ENCODE measurements around the gene ADAMTS6.

The ADAMTS6 gene

GRCh38 chr5:65152131-65152530, 329.6 kb downstream of the ADAMTS6 start:
- TF ChIP-seq TAF1 (IDR thresholded peaks at IDR 0.05; ENCODE audit: borderline replicate concordance, insufficient read depth, low read length), result no peak
- no peak for TF ChIP-seq FOXP2 (optimal IDR thresholded peaks at IDR 0.05; ENCODE audit: borderline replicate concordance, extremely low read depth, extremely low read length, insufficient read depth)
- no peak for TF ChIP-seq REST (IDR thresholded peaks at IDR 0.05; ENCODE audit: insufficient read depth in 1 of 2, low read depth in 2 of 2, low read length in 2 of 2)
- no peak for TF ChIP-seq SIN3A (IDR thresholded peaks at IDR 0.05; ENCODE audit: borderline replicate concordance, insufficient read depth, low read length)
- no peak for TF ChIP-seq POLR2AphosphoS5 (IDR thresholded peaks at IDR 0.05; ENCODE audit: low read depth, low read length)

- TF ChIP-seq POLR2AphosphoS5 (IDR thresholded peaks at IDR 0.05; ENCODE audit: low read depth, low read length), result no peak
- no peak for TF ChIP-seq TAF1 (IDR thresholded peaks at IDR 0.05; ENCODE audit: borderline replicate concordance, insufficient read depth, low read length)
- TF ChIP-seq FOXP2 (optimal IDR thresholded peaks at IDR 0.05; ENCODE audit: borderline replicate concordance, extremely low read depth, extremely low read length, insufficient read depth), result no peak
- TF ChIP-seq REST (IDR thresholded peaks at IDR 0.05; ENCODE audit: insufficient read depth in 1 of 2, low read depth in 2 of 2, low read length in 2 of 2), result no peak
- no peak for TF ChIP-seq SIN3A (IDR thresholded peaks at IDR 0.05; ENCODE audit: borderline replicate concordance, insufficient read depth, low read length)
These were observed 330.1 kb downstream of the ADAMTS6 start for GRCh38 chr5:65151614-65152013.

GRCh38 chr5:65150599-65151304, 331.0 kb downstream of the ADAMTS6 start:
- TF ChIP-seq FOXP2 (optimal IDR thresholded peaks at IDR 0.05; ENCODE audit: borderline replicate concordance, extremely low read depth, extremely low read length, insufficient read depth) (no peak), POLR2AphosphoS5 (IDR thresholded peaks at IDR 0.05; ENCODE audit: low read depth, low read length) (no peak), SIN3A (IDR thresholded peaks at IDR 0.05; ENCODE audit: borderline replicate concordance, insufficient read depth, low read length) (no peak), REST (IDR thresholded peaks at IDR 0.05; ENCODE audit: insufficient read depth in 1 of 2, low read depth in 2 of 2, low read length in 2 of 2) (no peak), TAF1 (IDR thresholded peaks at IDR 0.05; ENCODE audit: borderline replicate concordance, insufficient read depth, low read length) (no peak)

- TF ChIP-seq POLR2AphosphoS5 (IDR thresholded peaks at IDR 0.05; ENCODE audit: low read depth, low read length) (no peak), TAF1 (IDR thresholded peaks at IDR 0.05; ENCODE audit: borderline replicate concordance, insufficient read depth, low read length) (no peak), FOXP2 (optimal IDR thresholded peaks at IDR 0.05; ENCODE audit: borderline replicate concordance, extremely low read depth, extremely low read length, insufficient read depth) (no peak), SIN3A (IDR thresholded peaks at IDR 0.05; ENCODE audit: borderline replicate concordance, insufficient read depth, low read length) (no peak), REST (IDR thresholded peaks at IDR 0.05; ENCODE audit: insufficient read depth in 1 of 2, low read depth in 2 of 2, low read length in 2 of 2) (no peak)
These were observed 331.9 kb downstream of the ADAMTS6 start for GRCh38 chr5:65149827-65150226.
